Lower lobe of right lung (tissue), 2 donors: ENCODE results near the gene PLSCR1. TPM values are rescaled to one million over a fixed set of nuclear protein-coding genes. Genes with fewer than 3 reads are reported as not detected.
"Not testable (repeated sequence)": the region's sequence is repeated elsewhere in the genome, so short reads cannot be mapped to it uniquely, and the experiment has no call there.

ENCODE experiments used
- ATAC-seq, 2 donors: fragments of 200-7000 bp; cut with Tn5 transposase; one replicate each; pipeline ENCODE4 v1.9.1; 2020 to 2022; ENCODE audit warnings: mild to moderate bottlenecking in 2 of 2, moderate library complexity in 2 of 2
- DNase-seq: peaks from one replicate; pipeline ENCODE4 v3.0.0-alpha.2; 2020
- H3K27ac ChIP-seq: fragments of 200-600 bp; one replicate; pipeline ENCODE4 v1.8.0; 2022
- H3K27me3 ChIP-seq: fragments of 200-600 bp; one replicate; pipeline ENCODE4 v1.8.0; 2022; ENCODE audit warnings: low read depth
- H3K36me3 ChIP-seq: fragments of 200-600 bp; one replicate; pipeline ENCODE4 v1.8.0; 2022; ENCODE audit warnings: mild to moderate bottlenecking
- H3K4me1 ChIP-seq: fragments of 200-600 bp; one replicate; pipeline ENCODE4 v1.8.0; 2022
- H3K4me3 ChIP-seq: fragments of 200-600 bp; one replicate; pipeline ENCODE4 v1.8.0; 2022; ENCODE audit warnings: mild to moderate bottlenecking
- H3K9me3 ChIP-seq: fragments of 200-600 bp; one replicate; pipeline ENCODE4 v1.8.0; 2022
- CTCF ChIP-seq: fragments of 200-600 bp; IDR thresholded peaks from one replicate; pipeline ENCODE4 v1.8.0; 2022; ENCODE audit warnings: antibody characterized with exemption, mild to moderate bottlenecking
- intact Hi-C: fragments of 100-400 bp; cut with DNase I; formaldehyde crosslinking; loops from one replicate; pipeline ENCODE4 v1.11.0; 2022
- total RNA-seq: library from RNA; stranded (reverse); fragmentation: NEBNext Ultra II Directional; extraction: Animal tissue kit (Norgen Biotek cat#: 25700); gene quantifications from one replicate; pipeline ENCODE4 v1.2.1, GENCODE V29; 2021
- donor health status: DM: no; HTN: yes; CAD: no; lungs with severe emphysema.

The PLSCR1 gene
- total RNA-seq, 1 donor from 2014 or later: 194 TPM

DNA sequence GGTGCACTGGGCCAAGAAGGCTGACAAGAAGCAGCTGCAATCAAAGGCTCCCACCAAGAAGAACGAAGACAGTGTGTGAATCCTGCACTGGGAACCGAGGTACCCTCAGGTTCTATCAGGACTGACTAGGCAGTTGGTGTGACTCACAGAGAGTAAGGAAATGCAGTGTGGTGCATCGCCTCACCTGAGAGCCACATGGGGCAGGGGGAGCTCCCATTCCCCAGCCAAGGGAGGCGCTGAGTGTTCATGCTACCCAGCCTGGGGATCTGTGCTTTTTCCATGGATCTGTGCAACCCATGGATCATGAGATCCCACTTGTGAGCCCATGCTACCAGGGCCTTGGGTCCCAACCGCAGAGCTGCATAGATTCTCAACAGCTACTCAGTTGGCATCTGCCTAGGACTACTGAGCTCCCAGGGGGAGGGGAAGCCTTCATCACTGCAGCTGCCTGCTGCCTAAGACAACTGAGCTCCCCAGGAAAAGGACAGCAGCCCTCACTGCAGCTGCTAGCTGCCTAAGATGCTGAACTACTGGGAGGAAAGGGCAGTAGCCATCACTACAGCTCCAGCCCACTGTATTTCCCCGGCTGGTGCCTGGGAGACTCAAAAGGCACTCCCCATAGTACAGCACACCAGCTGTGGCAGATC lies 68.2 kb downstream of the PLSCR1 start:
- Histone ChIP-seq H3K9me3 (no peaks in the 10 kb centered on the region), H3K36me3 (no peaks in the 10 kb centered on the region), H3K4me3 (no peak overlapping the region), H3K27me3 (no peaks in the 10 kb centered on the region), H3K27ac (no peak overlapping the region), H3K4me1 (no peaks in the 10 kb centered on the region)
- no peak for TF ChIP-seq CTCF
- no peak for ATAC-seq
- DNase-seq: no peak
- intact Hi-C loops: no loop called here

DNA sequence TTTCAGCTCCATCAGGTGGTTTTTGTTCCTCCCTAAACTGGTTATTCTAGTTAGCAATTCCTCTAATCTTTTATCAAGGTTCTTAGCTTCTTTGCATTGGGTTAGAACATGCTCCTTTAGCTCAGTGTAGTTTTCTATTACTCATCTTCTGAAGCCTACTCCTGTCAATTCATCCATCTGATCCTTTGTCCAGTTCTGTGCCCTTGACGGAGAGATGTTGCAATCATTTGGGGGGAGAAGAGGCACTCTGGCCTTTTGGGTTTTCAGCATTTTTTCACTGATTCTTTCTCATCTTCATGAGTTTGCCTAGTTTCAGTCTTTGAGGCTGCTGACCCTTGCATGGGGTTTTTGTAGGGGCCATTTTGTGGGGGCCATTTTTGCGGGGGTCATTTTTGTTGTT lies 69.4 kb downstream of the PLSCR1 start:
- not testable (repeated sequence) for DNase-seq

DNA sequence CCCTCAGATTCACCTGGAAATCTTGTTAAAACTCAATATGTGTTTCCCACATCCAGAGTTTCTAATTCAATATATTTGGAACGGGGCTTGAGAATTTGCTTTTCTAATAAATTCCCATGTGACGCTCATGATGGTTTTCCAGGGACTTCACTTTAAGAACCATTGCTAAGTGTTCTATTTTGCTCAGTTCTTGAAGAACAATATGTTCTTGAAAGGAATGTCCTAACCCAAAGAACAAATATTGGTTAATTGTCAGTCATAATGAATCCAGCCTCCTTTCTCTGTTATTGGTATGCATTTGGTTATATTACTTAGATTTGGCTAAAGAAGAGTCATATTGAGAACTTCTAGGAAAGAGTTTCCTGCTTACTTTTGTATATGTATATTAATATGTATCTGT lies 70.7 kb downstream of the PLSCR1 start:
- Histone ChIP-seq H3K9me3 (no peaks in the 10 kb centered on the region), H3K36me3 (no peaks in the 10 kb centered on the region), H3K27me3 (no peaks in the 10 kb centered on the region), H3K27ac (no peak overlapping the region), H3K4me3 (no peak overlapping the region), H3K4me1 (no peaks in the 10 kb centered on the region)
- intact Hi-C loops: no loop called here
- DNase-seq: no peak
- TF ChIP-seq CTCF: no peak
- no peak for ATAC-seq

More for the DNA sequence above, 69.4 kb downstream of the PLSCR1 start:
- ATAC-seq, intact Hi-C loops, H3K4me1 ChIP-seq, H3K4me3 ChIP-seq, H3K27ac ChIP-seq, H3K27me3 ChIP-seq, H3K36me3 ChIP-seq, H3K9me3 ChIP-seq: not testable (repeated sequence)

- Histone ChIP-seq H3K27me3 (no peaks in the 10 kb centered on the region), H3K9me3 (no peaks in the 10 kb centered on the region), H3K36me3 (no peaks in the 10 kb centered on the region), H3K27ac (no peak overlapping the region), H3K4me1 (no peaks in the 10 kb centered on the region), H3K4me3 (no peak overlapping the region)
- TF ChIP-seq CTCF: no peak
- ATAC-seq: no peak
- intact Hi-C loops: no loop called here
- DNase-seq: no peak
These were observed 71.8 kb downstream of the PLSCR1 start for GRCh38 chr3:146472611-146473010.

DNA sequence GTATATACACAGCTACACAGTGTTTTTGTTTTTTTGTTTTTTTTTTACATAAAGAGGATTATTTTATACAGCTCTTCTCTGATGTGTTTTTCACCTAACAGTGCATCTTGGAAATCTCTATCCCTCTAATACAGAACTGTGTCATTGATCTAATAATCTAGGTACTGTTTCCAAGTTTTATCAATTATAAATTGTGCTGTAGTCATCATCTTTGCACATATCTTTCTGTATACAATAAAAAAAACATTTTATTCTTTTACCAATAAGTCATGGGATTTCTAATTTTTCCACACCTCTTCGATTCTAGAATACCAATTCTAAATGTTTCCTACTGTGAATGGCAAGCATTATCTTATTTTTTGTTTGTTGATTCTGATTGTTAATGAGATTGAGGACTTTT lies 73.4 kb downstream of the PLSCR1 start:
- Histone ChIP-seq H3K4me1 (no peaks in the 10 kb centered on the region), H3K27me3 (no peaks in the 10 kb centered on the region), H3K27ac (no peak overlapping the region), H3K4me3 (no peak overlapping the region), H3K36me3 (no peaks in the 10 kb centered on the region), H3K9me3 (no peaks in the 10 kb centered on the region)
- no peak for DNase-seq
- no peak for ATAC-seq
- intact Hi-C loops: no loop called here
- TF ChIP-seq CTCF: no peak

GRCh38 chr3:146470425-146470990 lies 73.9 kb downstream of the PLSCR1 start:
- Histone ChIP-seq H3K27me3 (no peaks in the 10 kb centered on the region), H3K4me1 (no peaks in the 10 kb centered on the region), H3K36me3 (no peaks in the 10 kb centered on the region), H3K27ac (no peak overlapping the region), H3K9me3 (no peaks in the 10 kb centered on the region), H3K4me3 (no peak overlapping the region)
- DNase-seq: no peak
- no peak for TF ChIP-seq CTCF
- ATAC-seq: no peak
- intact Hi-C loops: no loop called here
